ENCODE results near the gene CLEC1B.
"Not testable (repeated sequence)": the region's sequence is repeated elsewhere in the genome, so short reads cannot be mapped to it uniquely, and the experiment has no call there.

CLEC1B gene

GRCh38 chr12:9999016-9999415, at the start of gene CLEC1B:
Gene CLEC1B (minus strand): TSS chr12:9999121. CDS start chr12:9999100, 21 bp downstream.
- no peak for DNase-seq

- DNase-seq = no peak
Measured at GRCh38 chr12:10048526-10048925, 49.6 kb upstream of the CLEC1B start.

GRCh38 chr12:10042167-10042566, 43.2 kb upstream of the CLEC1B start:
- DNase-seq = no peak

GRCh38 chr12:10033783-10034545, 35.0 kb upstream of the CLEC1B start:
- peak in 1 of 2 donors; percentile 13 for DNase-seq

GRCh38 chr12:10031771-10032175, 32.9 kb upstream of the CLEC1B start:
- DNase-seq = no peak

- DNase-seq = no peak
Measured at GRCh38 chr12:10031321-10031720, 32.4 kb upstream of the CLEC1B start.

GRCh38 chr12:10030446-10030845, 31.5 kb upstream of the CLEC1B start, which contains the start of gene CLEC9A:
Gene CLEC9A (plus strand): TSS chr12:10030682. CDS start chr12:10052688, 22,006 bp downstream.
- no peak for DNase-seq

GRCh38 chr12:10027721-10028120, 28.8 kb upstream of the CLEC1B start:
- peak in 1 of 2 donors; percentile 65 for DNase-seq

DNA sequence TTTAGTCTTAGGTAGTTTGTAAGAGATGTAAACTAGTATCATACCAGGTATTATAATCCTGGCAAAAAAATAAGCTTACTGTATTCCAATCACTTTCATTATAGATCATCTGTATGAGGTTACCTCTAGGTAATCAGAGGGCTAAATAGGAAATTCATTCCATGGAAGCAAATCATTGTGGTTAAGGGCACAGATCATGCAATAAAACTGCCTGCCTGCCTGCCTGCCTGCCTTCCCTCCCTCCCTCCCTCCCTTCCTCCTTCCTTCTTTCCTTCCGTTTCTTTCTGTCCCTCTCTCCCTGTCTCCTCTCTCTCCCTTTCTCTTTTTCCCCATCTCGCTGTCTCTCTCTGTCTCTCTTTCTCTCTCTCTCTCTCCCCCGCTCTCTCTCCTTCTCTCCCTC, 28.4 kb upstream of the CLEC1B start:
- DNase-seq = no peak

DNA sequence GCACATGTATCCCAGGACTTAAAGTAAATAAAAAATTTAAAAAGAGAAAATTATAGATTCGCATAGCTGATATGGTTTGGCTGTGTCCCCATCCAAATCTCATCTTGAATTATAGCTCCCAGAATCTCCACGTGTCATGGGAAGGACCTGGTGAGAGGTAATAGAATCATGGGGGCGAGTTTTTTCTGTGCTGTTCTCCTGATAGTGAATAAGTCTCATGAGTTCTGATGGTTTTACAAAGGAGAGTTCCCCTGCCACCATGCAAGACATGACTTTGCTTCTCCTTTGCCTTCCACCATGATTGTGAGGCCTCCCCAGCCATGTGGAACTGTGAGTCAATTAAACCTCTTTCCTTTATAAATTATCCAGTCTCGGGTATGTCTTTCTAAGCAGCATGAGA, 27.7 kb upstream of the CLEC1B start:
- DNase-seq = not testable (repeated sequence)

- no peak for DNase-seq
Measured at GRCh38 chr12:10025236-10025635, 26.3 kb upstream of the CLEC1B start.

- DNase-seq = no peak
Measured at GRCh38 chr12:10021342-10021741, 22.4 kb upstream of the CLEC1B start.

GRCh38 chr12:10018386-10018785, 19.5 kb upstream of the CLEC1B start:
- DNase-seq = no peak

- no peak for DNase-seq
Measured at GRCh38 chr12:10016881-10017280, 18.0 kb upstream of the CLEC1B start.

DNA sequence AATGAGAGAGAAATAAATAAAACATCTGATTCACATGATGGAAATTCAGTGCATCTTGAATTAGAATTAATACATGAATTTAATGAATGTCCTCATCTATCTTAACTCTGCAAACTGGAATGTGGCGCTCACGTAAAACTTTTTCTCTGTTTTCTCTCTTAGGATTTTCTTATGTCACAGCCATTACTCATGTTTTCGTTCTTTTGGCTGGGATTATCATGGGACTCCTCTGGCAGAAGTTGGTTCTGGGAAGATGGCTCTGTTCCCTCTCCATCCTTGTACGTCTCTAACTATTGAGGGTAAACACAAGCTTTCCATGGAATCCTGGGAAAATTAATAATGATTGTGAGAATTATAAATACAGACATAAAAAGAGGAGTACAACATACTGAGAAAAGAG, 16.5 kb upstream of the CLEC1B start:
- no peak for DNase-seq

DNA sequence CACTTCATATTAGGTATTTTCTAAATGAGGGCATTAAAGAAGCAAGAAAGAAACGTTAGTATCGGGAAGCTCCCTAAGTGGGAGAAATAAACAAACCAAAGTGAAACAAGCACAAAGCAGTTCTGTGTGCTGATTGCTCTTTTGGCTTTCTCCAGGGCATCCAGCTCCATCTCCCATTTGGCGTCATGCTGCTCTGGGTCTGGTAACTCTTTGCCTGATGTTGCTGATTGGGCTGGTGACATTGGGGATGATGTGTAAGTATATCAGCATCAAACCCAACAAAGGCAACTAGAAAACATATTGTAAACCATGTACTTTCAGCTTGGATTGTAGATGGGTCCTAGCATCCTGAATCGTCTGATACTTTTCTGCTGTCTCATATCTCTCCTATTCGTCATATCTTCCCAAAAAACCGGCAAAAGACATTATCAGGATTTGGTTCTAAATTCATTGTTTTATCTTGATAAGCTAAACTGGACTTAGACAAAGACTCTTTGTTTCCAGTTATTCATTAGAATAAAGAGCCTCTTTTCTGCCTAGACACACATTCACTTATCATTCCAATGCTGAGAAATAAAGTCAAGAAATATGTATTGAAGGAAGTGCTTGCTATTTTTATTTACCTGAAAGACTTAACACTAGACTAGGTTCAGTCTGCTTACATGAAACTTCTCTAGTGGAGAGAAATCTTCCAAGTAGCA, 13.9 kb upstream of the CLEC1B start:
- DNase-seq = no peak

GRCh38 chr12:10001171-10001776, 2.4 kb upstream of the CLEC1B start:
- DNase-seq = no peak

GRCh38 chr12:9992296-9992695, 6.6 kb downstream of the CLEC1B start:
- no peak for DNase-seq

- DNase-seq = no peak
Measured at GRCh38 chr12:9991876-9992275, 7.0 kb downstream of the CLEC1B start.

DNA sequence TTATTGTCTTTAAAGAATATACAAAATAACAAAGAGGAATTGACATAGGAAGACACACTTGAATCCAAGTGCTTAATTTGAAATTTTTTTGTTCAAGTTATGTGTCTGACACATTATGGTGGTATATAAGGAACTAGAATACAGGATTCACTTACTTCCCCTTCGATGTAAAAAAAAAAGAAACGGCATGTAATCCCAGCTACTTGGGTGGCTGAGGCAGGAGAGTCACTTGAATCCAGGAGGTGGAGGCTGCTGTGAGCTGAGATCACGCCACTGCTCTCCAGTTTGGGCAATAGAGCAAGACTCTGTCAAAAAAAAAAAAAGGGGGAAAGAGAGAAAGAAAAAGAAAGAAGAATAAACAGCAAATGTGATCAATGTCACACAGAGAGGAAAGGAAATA, 18.8 kb downstream of the CLEC1B start:
- no peak for DNase-seq

DNA sequence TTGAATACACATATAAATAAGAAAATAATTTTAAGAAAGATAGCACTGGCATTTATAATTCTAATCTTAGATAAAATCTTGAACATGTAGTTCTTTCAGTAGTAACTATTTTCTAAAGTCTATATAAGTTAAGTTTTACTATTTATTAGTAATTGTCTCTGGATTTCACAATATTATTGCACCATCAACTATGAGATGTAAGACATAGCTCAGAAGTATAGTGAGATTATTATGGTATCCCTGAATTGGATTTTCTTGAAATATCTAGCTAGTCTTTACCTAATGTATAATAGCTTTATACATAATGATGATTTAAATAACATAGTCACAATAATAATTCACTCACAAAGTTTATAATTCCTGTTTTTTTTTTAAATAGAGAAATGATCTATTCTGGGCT, 21.0 kb downstream of the CLEC1B start:
- DNase-seq = no peak

DNA sequence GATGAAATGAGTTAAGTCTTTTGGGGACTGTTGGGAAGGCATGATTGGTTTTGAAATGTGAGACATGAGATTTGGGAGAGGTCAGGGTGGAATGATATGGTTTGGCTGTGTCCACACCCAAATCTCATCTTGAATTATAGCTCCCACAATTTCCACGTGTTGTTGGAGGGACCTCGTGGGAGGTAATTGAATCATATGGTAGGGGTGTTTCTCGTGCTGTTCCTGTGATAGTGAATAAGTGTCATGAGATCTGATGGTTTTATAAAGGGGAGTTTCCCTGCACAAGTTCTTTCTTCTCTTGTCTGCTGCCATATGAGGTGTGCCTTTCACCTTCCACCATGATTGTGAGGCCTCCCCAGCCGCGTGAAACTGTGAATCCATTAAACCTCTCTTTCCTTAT, 22.3 kb downstream of the CLEC1B start:
- DNase-seq = not testable (repeated sequence)

DNA sequence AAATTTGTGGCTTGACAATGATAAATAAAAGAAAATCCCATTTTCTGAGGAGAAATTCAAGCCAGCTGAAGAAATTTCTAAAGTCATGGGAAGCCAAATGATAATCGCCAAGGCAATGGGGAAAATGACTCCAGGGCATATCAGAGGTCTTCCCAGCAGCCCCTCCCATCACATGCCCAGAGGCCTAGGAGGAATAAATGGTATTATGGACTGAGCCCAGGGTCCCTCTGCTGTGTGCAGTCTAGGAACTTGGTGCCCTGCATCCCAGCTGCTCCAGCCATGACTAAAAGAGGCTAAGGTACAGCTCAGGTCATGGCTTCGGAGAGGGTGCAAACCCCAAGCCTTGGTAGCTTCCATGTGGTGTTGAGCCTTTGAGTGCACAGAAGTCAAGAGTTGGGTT, 23.3 kb downstream of the CLEC1B start:
- DNase-seq = no peak

GRCh38 chr12:9974731-9975130, 24.2 kb downstream of the CLEC1B start:
- DNase-seq = not testable (repeated sequence)

All from CD4-positive, alpha-beta T cell treated with Interferon alpha-2 for 1 hour (primary cell).